Pancreas (tissue), 10 donors: ENCODE measurements around the gene UBE2G2. TPM values are rescaled to one million over a fixed set of nuclear protein-coding genes. Genes with fewer than 3 reads are reported as not detected.

Source experiments
- ATAC-seq, 4 donors: fragments of 200-7000 bp; cut with Tn5 transposase; one replicate each; pipeline versions ENCODE4 v1.8.0 to v1.9.1; 2020; ENCODE audit warnings: mild to moderate bottlenecking in 4 of 4, moderate library complexity in 4 of 4
- DNase-seq, 6 donors: peaks; one replicate each; pipeline ENCODE4 v3.0.0-alpha.2; 2020
- FAIRE-seq: peaks from 2 replicates; lab custom pipeline; 2012; peaks lifted over from hg19 to GRCh38; lab: Jason Lieb, UNC
- H3K27ac ChIP-seq, 4 donors: fragments of 200-600 bp; sonication (generic); 1 replicate in 3 of 4; 2 replicates in 1 of 4; pipeline versions ENCODE4 v1.5.0 to v1.8.0; 2020
- H3K27me3 ChIP-seq, 4 donors: fragments of 200-600 bp; one replicate each; pipeline ENCODE4 v1.8.0; 2021
- H3K36me3 ChIP-seq, 3 donors: fragments of 200-600 bp; sonication (generic) in 1 of 3; one replicate each; pipeline versions ENCODE4 v1.5.0 to v1.8.0; 2020 to 2021
- H3K4me1 ChIP-seq, 3 donors: fragments of 200-600 bp; one replicate each; pipeline ENCODE4 v1.8.0; 2021
- H3K4me3 ChIP-seq, 4 donors: fragments of 200-600 bp; sonication (generic) in 2 of 4; one replicate each; pipeline versions ENCODE4 v1.5.0 to v1.8.0; 2020 to 2021
- H3K9me3 ChIP-seq, 4 donors: fragments of 200-600 bp; one replicate each; pipeline ENCODE4 v1.8.0; 2021
- WGBS, 2 donors: extraction: QIAGEN DNeasy Blood & Tissue Kit; methylation state at CpG; one replicate each; pipeline ENCODE4 v1.1.7; 2013; 5-methylcytosine and 5-hydroxymethylcytosine counted together
- intact Hi-C, 3 donors: fragments of 100-400 bp; cut with DNase I; formaldehyde crosslinking; loops; one replicate each; pipeline versions ENCODE4 v1.11.1 to v1.14.2; 2022
- polyA plus RNA-seq, 2 donors: library from polyadenylated mRNA; stranded (reverse); fragments of 200-250 nt; gene quantifications; one replicate each; pipeline ENCODE4 v1.2.3, GENCODE V29; 2013
- total RNA-seq, 6 donors: library from RNA; stranded (reverse); fragmentation: NEBNext Ultra II Directional in 4 of 6; extraction: Animal tissue kit (Norgen Biotek cat#: 25700) in 4 of 6; gene quantifications; one replicate each; pipeline versions ENCODE4 v1.2.1 to v1.2.4, GENCODE V29; 2021 to 2023
- TF ChIP-seq, protein P1 (sequence below), 4 donors: fragments of 200-600 bp; sonication (generic) in 3 of 4; IDR thresholded peaks; one replicate each; pipeline versions ENCODE4 v1.5.0 to v1.8.0; 2021; ENCODE audit warnings: antibody characterized with exemption in 4 of 4
- donor health status: healthy with polysubstance abuse.
- donor health status: DM: no; HTN: no; CAD: no; lungs with moderate emphysema.
- donor health status: DM: no; HTN: no; CAD: no.
- donor health status: control.
- donor health status: control.
- donor health status: Bipolar disorder and iron deficiency.
- donor health status: DM: yes; HTN: yes; CAD: no.
- donor health status: DM: no; HTN: no; CAD: no.
- donor health status: DM: no; HTN: no; CAD: no.
- donor health status: DM: yes; HTN: yes; CAD: no.

The UBE2G2 gene
- total and polyA plus RNA-seq, 8 donors = 30.5 to 53.2 (median 42.2) TPM

DNA sequence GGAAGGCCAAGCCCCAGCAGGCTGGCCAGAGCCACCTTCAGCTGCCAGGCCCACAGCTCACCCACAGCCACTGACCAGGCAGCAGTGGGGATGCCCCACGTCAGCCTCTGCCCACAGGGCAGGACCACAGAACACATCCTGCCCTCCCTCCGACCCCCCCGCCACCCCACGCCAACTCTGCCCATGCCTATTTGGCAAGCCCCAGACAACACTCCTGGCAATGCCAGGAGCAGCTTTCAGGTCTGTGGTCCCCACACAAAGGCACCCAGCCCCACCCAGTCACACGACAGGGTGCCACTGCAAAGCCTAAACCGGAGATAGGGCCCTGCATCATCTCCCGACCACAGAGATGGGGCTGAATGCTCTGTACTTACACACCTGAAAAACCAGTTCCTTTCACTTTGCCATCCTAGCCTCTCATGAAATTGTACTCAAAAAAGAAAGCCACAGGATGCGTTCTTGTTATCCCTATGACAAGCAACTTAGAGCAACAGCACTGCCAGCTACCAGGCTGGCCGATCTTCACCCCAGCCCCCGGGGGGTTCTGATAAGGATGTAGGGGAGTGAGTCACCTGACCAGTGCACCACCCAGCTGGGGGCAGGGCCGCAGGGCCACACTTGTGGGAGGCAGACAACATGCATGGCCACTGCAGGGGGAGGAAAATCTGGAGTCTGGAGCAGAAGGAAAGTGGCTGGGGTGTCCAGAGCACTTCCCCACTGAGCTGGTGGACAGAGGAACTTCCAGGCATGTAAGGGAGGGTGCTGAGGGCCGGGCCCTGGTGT lies 36.2 kb downstream of the UBE2G2 start:
- TF ChIP-seq, protein P1, sequence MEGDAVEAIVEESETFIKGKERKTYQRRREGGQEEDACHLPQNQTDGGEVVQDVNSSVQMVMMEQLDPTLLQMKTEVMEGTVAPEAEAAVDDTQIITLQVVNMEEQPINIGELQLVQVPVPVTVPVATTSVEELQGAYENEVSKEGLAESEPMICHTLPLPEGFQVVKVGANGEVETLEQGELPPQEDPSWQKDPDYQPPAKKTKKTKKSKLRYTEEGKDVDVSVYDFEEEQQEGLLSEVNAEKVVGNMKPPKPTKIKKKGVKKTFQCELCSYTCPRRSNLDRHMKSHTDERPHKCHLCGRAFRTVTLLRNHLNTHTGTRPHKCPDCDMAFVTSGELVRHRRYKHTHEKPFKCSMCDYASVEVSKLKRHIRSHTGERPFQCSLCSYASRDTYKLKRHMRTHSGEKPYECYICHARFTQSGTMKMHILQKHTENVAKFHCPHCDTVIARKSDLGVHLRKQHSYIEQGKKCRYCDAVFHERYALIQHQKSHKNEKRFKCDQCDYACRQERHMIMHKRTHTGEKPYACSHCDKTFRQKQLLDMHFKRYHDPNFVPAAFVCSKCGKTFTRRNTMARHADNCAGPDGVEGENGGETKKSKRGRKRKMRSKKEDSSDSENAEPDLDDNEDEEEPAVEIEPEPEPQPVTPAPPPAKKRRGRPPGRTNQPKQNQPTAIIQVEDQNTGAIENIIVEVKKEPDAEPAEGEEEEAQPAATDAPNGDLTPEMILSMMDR (IDR thresholded peaks at IDR 0.05) = no peak
- Histone ChIP-seq H3K9me3 (no peaks in the 10 kb centered on the region), H3K27ac (no peak overlapping the region), H3K36me3 (peaks cover 0 to 14% (median 4%) of the 10 kb centered on the region in 3 donors), H3K4me3 (no peak overlapping the region), H3K27me3 (no peaks in the 10 kb centered on the region), H3K4me1 (no peaks in the 10 kb centered on the region)
- DNase-seq (no peak), FAIRE-seq (no peak), ATAC-seq (no peak)
- intact Hi-C loops = no loop called here
- 31 to 38% methylated on average over 12 of the region's 12 CpGs for WGBS, 2 donors

DNA sequence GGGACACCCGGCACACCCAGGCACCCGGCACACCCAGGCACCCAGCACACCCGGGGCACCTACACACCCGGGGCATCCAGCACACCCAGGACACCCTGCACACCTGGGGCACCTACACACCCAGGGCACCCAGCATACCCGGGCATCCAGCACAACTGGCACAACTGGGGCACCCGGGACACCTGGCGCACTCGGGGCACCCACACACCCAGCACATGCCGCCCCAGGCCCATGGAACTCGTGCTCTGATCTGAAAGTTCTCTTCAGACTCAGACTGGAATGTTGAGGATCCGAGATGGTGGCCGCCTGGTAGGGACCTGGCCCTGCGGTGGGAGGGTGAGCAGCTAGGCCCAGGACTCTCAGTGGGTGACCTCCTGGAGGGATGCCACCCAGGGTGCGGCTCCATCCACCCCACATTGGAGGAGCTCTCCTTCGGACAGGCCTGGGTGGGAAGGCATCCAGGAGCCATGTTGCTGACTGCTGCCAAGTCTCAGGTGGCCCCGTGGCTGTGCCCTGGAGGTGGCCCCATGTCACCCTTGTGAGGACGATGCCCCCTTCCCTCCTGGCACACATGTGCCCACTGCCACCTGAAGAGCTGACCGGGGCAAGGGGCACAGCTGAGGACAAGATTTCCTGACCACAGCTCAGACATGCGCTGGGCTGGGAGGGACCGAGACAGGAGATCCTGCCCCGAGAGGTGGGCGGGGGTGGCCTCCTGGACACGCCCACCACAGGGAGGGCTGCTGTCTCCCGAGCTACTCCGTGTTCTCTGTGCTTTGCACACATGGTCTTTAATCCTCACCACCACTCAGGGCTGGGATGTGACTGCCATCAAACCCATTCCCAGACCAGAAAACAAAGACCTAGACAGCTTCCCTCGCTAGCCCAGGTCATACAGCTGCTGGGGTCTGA lies 37.0 kb downstream of the UBE2G2 start:
- H3K36me3 ChIP-seq = peaks cover 0 to 6% (median under 1%) of the 10 kb centered on the region in 3 donors
- FAIRE-seq (no peak), DNase-seq (no peak), ATAC-seq (no peak)
- WGBS, 2 donors = 57 to 65% methylated on average over 26 of the region's 26 CpGs
- intact Hi-C loops = no loop called here
- H3K4me3 ChIP-seq = no peak overlapping the region
- no peaks in the 10 kb centered on the region for H3K27me3 ChIP-seq
- TF ChIP-seq, protein P1 (IDR thresholded peaks at IDR 0.05) = no peak
- no peaks in the 10 kb centered on the region for H3K9me3 ChIP-seq
- H3K4me1 ChIP-seq = no peaks in the 10 kb centered on the region
- no peak overlapping the region for H3K27ac ChIP-seq

DNA sequence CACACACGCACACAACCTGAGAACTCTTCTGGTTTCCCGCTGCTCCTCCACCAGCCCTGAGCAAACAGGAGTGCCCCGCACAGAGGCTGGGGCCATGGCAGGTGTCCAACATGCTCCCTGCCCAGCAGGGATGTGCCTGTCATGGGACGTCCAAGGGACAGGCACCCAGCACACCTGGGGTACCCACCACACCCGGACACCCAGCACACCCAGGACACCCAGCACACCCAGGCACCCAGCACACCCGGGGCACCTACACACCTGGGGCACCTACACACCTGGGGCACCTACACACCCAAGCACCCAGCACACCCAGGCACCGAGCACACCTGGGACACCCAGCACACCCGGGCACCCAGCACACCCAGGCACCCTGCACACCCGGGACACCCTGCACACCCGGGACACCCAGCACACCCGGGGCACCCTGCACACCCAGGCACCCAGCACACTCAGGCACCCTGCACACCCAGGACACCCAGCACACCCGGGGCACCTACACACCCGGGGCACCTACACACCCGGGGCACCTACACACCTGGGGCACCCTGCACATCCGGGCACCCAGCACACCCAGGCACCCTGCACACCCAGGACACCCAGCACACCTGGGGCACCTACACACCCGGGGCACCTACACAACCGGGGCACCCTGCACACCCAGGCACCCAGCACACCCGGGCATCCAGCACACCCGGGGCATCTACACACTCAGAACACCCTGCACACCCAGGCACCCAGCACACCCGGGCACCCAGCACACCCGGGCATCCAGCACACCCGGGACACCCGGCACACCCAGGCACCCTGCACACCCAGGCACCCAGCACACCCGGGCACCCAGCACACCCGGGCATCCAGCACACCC lies 37.9 kb downstream of the UBE2G2 start:
- ATAC-seq (no peak), FAIRE-seq (no peak), DNase-seq (no peak)
- H3K4me3 ChIP-seq = no peak overlapping the region
- no peaks in the 10 kb centered on the region for H3K4me1 ChIP-seq
- H3K27ac ChIP-seq = no peak overlapping the region
- 49 to 66% methylated on average over 23 to 25 of the region's 25 CpGs for WGBS, 2 donors
- no peaks in the 10 kb centered on the region for H3K9me3 ChIP-seq
- TF ChIP-seq, protein P1 (IDR thresholded peaks at IDR 0.05) = no peak
- intact Hi-C loops = no loop called here
- no peaks in the 10 kb centered on the region for H3K27me3 ChIP-seq
- peaks cover 0 to 4% (median 0%) of the 10 kb centered on the region in 3 donors for H3K36me3 ChIP-seq

DNA sequence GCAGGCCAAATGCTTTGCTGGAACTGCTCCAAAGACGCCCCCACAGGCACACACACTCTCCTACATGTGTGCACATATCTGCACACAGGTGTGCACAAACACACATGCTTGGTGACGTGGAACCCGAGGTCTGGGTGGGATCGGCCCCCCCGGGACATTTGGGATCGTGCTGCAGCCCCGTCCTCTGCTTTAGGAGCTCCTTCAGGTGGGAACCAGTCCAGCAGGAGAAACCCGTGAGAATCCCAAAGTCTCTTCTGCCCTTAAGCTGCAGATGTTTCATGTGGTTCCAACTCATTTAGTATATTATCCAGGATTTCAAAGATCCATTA lies 38.6 kb downstream of the UBE2G2 start:
- 45 to 69% methylated on average over 8 of the region's 8 CpGs for WGBS, 2 donors
- Histone ChIP-seq H3K27me3 (no peaks in the 10 kb centered on the region), H3K4me1 (no peaks in the 10 kb centered on the region), H3K36me3 (no peaks in the 10 kb centered on the region), H3K4me3 (no peak overlapping the region), H3K27ac (no peak overlapping the region), H3K9me3 (no peaks in the 10 kb centered on the region)
- no peak for ATAC-seq
- no peak for DNase-seq
- TF ChIP-seq, protein P1 (IDR thresholded peaks at IDR 0.05) = no peak
- intact Hi-C loops = no loop called here
- FAIRE-seq = no peak
